SH-SY5Y (cell line): ENCODE results near the gene KLC3.

Source experiments
- GATA2 ChIP-seq: IDR thresholded peaks from 2 replicates; pipeline ENCODE4 v1.6.1; 2011; ENCODE audit warnings: mild to moderate bottlenecking, low read depth, low read length
- GATA3 ChIP-seq: IDR thresholded peaks from 2 replicates; pipeline ENCODE4 v1.6.1; 2011; ENCODE audit warnings: low read depth, mild to moderate bottlenecking, low read length, moderate library complexity

The KLC3 gene

DNA sequence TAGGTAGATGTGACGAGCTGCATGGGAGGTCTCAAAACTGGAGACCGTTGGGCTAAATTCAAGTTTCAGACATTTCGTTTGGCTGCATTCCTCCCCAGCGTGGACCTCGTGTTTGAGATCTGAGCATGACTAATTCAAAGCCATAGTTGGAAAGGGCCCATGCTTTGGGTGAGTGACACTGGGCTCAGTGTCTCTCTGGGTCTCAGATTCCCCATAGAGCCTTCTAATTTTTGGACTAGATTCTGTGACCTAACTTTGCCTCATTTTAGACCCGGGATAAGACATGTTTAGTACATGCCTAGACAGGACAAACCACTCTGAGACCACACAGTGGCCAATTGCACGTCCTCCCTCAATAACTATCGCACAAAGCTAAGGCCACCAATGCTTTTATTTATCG is 34.5 kb upstream of the KLC3 start:
- TF ChIP-seq GATA2 = no peak
- no peak for TF ChIP-seq GATA3

DNA sequence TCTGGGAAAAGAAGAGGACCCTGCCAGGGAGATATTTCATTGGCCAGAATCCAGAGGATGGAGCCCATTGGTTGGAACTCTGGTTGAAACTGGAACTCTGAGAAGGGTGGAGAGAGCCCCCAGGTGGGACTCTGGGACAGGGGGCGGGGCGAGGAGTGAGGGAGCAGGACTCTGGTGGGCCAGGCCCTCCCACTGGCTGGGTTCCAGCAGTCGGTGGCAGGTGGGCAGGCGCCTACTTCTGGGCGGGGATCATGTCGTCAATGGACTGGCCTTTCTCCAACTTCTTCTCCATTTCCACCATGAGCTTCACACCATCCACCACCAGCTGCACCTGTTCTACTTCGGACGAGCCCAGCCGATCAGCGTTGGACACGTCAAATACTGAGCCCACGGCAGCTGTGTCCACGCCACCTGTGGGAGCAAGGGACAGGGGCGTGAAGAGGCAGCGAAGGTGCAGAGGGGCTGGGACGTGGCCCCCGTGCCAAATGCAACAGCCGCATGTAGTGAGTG is 34.0 kb upstream of the KLC3 start:
- TF ChIP-seq GATA3 (no peak), GATA2 (no peak)

DNA sequence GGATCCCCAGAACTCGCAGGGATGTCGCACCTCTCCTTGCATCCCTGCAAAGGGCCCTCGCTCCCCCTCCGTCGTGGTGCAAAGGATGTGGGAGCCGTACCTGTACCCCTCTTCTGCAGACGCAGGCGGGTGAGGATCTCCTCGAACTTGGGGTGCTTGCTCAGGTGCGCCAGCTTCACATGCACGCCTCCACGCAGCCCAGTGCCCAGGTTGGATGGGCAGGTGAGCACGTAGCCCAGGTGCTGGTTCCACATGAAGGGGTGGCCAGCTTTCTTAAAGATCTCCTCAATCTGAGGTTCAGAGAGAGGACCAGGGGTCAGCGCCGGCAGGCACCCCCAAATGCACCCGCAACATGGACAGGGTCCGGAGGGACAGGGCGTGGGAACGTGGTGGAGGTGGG is 33.2 kb upstream of the KLC3 start:
- TF ChIP-seq GATA2 = no peak
- no peak for TF ChIP-seq GATA3

DNA sequence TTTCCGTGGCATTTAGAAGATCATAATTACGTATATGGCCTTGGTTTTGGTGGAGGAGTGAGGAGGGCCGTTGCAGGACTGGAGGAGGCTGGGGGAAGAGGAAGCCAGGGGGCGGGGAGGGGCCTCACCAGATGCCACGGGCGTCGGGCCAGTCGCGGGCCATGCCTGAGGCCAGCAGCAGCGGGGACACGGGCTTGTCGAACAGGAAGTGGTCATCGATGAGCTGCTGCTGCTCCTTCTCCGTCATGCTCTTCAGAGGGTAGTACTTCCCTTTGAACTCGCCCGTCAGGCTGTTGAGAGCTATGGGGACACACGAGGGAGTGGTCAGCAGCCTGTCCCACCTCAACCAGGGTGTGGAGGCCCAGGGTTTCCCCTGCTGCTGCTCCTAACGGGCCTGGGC is 28.9 kb upstream of the KLC3 start:
- no peak for TF ChIP-seq GATA2
- no peak for TF ChIP-seq GATA3

DNA sequence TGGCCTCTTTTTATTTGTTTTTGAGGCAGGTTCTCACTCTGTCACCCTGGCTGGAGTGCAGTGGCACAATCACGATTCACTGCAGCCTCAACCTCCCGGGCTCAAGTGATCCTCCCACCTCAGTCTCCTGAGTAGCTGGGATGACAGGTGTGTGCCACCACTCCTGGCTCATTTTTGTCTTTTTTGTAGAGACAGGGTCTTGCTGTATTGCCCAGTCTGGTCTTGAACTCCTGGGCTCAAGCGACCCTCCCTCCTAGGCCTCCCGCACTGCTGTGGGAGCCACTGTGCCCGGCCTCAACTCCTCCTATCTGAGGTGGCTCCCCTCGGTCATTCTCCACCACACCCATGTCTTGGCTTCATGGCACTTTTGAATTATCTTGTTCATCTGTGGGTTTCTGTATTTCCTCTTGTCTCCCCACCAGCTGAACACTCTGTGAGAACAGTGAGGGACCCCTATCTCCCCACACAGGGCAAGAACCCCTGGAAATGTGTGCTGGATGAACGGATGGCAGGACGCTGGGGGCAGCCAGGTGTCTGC is 25.8 kb upstream of the KLC3 start:
- TF ChIP-seq GATA2 (no peak), GATA3 (no peak)

DNA sequence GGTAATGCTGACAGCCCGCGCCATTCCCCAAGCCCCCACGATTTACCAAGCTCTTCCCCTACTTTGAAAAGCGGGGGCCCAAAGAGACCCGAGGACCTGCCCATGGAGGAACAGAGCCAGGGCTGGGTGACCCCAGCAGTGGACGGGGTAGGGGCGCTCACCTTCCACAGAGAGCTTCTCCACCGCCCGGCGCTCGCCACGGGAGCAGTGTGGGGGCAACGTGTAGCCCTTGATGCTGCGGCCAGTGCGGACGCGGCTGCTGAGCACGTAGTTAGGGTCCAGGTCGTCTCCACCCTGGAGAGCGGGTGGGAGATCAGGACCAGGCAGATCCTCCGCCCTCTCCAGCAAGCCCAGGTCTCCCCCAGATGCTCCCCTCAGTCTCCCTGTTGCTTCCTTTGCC is 25.2 kb upstream of the KLC3 start:
- TF ChIP-seq GATA3 (no peak), GATA2 (no peak)

DNA sequence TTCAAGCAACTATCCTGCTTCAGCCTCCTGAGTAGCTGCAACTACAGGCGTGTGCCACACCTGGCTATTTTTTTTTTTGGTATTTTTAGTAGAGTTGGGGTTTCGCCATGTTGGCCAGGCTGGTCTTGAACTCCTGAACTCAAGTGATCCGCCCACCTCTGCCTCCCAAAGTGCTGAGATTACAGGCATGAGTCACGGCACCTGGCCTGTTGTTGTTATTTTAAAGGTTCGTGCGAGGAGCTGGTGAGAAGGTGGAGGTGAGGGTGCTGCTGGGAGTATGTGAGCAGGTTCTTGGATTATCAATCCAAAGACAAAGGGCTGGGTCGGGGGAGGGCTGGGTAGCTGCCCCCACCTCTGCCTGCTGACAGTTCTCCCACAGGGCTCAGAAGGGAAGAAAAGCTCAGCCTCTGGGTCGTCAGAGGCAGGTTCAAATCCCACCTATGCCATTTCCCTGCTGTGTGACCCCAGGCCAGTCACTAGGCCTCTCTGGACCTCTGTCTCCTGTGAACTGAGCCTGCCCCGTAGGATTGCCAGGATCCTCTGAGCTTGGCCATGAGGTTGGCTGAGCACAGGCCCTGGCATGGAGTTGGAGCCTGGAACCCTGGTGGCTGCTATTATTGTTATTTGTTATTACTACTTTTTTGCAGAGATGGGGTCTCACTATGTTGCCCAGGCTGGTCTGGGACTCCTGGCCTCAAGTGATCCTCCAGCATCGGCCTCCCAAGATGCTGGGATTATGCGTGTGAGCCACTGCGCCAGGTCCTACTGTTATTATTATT is 19.4 kb upstream of the KLC3 start:
- TF ChIP-seq GATA2 (no peak), GATA3 (no peak)

DNA sequence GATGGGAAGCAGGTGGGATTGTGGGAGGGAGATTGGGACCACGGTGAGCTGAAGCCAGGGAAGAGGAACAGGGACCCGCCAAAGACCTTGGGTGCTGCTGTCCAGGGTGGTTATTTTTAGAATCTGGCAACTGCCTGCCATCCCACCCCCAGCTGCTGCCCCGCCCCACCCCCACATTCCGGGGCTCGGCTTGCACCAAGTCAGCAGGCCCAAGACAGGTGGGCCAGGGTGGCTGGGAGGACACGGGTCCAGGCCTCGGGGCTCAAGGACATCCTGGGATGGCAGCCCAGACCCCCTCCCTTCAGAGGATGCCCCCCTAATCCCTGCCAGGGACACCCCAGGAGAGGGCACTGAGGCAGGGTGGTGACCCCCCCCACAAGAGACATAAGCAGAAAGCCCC is 18.7 kb upstream of the KLC3 start:
- TF ChIP-seq GATA3 (no peak), GATA2 (no peak)

DNA sequence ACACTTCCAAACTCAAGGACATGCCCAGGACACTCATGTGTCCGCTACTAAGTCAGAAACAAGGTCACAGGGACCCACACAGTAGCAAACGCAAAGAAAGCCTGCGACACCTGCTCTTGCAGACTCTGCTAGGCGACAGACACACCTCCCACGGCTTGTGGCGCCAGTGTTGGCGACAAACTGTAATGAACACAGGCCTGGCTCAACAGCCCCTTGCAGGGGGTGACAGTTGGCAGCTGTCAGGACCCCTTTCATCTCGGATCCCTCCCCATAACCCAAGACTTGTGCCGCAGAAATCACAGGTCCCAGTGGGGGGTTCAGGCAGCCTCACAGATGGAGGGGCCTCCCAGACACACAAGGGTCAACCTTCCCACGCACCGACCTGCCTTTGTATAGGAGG is 18.2 kb upstream of the KLC3 start:
- no peak for TF ChIP-seq GATA3
- TF ChIP-seq GATA2 = no peak

DNA sequence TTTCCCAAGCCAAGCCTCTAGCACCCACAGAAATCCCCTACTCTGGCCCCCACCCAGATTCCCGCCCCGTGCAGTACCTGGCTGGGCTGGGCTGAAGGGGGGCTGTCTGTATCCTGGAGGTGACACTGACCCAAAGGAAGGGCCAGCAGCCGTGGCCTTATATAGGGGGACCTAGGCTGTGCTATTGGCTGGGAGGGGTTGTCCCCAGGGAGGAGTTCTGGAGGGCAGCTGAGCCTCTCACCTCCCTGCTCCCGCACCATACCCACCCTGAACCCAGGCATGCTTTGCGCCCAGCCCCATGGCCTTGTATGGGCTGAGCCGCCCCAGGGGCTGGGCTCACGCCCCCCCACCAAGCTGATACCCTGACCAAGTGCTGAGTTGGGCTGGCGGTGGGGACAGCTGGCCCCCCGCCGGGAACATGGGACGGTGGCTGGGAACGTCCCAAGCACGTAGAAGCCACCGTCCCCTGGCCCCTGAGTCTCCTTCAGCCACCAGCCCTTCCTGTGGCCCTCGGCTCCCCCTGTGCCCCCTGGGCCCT is 17.7 kb upstream of the KLC3 start, which contains the start of gene CKM:
CKM (minus strand) TSS at position 132 of the 538 bp plus-strand sequence. CDS start 3,162 bp downstream, outside the sequence.
- TF ChIP-seq GATA2 (no peak), GATA3 (no peak)

DNA sequence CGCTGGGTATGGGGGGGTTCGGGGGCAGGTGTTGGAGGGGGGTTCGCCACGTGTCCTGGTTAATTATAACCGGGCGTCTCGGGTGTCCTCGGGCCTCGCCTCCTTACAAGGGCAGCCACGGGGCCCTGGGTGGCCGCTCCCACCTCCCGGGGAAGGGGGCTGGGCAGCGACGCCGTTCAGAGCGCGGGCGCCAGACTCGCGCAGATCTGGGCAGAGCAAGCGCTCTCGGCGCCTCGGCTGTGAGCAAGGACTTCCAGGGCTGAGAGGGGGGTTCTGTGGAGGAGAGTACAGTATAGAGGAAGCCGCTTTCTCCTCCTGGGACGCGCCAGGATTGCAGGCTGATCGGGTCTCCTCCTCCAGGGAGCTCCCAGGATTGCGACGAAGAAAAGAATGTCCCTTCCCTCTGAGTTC is 16.9 kb upstream of the KLC3 start:
- TF ChIP-seq GATA2 (no peak), GATA3 (no peak)

DNA sequence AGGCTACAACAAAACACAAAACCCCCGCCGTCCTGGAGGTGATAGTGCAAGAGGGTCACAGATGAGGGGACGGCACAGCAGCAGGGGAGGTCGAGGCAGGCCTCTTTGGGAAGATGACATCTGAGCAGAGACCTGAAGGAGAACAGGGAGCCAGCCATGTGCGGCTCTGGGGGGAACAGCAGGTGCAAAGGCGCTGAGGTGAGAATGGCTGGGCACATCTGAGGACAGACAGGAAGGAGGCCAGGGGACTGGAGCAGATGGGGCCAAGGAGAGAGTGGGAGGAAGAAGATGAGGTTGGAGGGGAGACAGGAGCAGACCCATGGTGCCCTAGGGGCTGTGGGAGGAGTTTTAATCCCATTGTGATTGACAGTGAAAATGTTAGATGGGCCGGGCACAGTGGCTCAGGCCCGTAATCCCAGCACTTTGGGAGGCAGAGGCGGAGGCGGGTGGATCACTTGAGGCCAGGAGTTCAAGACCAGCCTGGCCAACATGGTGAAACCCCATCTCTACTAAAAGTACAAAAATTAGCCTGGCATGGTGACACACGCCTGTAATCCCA is 16.1 kb upstream of the KLC3 start:
- TF ChIP-seq GATA3 = no peak
- TF ChIP-seq GATA2 = no peak

DNA sequence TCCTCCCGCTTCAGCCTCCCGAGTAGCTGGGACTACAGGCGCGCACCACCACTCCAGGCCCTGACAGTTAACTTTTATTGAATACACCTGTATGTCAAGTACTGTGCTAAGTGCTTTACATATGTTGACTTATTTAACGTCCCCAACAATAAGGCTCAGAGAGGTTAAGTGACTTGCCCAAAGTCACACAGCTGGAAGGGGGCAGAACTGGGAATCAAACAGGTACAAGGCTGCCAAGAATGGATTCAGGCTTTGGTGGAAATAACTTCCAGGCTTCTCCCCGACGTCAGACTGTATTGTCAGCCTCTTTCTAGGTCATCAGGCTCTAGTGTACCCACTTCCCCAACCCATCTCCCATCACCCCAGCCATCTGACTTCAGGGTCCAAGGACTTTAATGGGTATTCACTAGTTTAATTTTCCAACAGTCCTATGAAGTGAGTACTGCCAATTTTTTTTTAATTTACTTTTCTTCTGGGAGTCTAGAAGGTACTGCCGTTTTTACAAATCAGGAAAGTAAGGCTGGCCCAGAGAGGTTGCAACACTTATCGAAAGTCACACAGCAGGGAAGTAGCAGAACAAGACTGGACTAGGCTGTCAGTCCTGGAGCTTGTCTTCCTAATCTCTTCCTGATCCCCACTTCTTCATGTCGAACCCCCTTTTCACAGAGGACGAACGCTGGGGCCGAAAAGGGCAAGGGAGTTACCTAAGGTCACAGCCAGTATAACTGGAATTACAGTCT is 13.0 kb upstream of the KLC3 start:
- TF ChIP-seq GATA2 (no peak), GATA3 (no peak)

DNA sequence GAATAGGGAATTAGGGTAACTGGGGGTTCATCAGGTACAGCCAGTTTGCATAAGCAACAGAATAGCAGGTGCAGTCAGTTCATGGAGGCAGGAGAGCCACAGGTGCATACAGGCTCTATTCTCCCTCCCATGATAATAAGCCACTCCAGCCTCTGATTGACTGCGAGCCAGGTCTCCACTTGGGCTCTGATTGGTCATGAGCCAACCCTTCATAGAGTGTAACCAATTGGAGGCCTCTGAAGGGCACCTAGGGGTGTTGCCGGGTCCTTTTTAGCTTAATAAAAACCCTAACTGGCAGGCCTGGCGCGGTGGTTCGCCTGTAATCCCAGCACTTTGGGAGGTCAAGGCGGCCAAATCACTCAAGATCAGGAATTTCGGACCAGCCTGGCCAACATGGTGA is 9.1 kb upstream of the KLC3 start:
- no peak for TF ChIP-seq GATA3
- TF ChIP-seq GATA2 = no peak
